T-helper 2 cell treated with Interferon-gamma antibody and Interleukin-4, amounts not matched to agents 100 ng/mL and 5 ng/mL, for 36 hours (primary cell): ENCODE measurements around the gene MYO3B. TPM values are rescaled to one million over a fixed set of nuclear protein-coding genes. Genes with fewer than 3 reads are reported as not detected.

Experiments
- intact Hi-C: fragments of 100-400 bp; cut with micrococcal nuclease; formaldehyde crosslinking; loops from one replicate; pipeline ENCODE4 v1.15.1; 2023
- total RNA-seq: library from RNA; stranded (reverse); gene quantifications from 2 replicates; pipeline ENCODE4 v1.2.3, GENCODE V29; 2022

Gene MYO3B
- total RNA-seq, 1 donor from 2014 or later: 1.2 TPM

GRCh38 chr2:170301626-170302025, 123.7 kb downstream of the MYO3B start:
- intact Hi-C loops: no loop called here

- intact Hi-C loops: no loop called here
Observed at GRCh38 chr2:170305711-170306110, 127.8 kb downstream of the MYO3B start.

- intact Hi-C loops: no loop called here
Observed at GRCh38 chr2:170306293-170306873, 128.4 kb downstream of the MYO3B start.

- intact Hi-C loops: no loop called here
Observed at GRCh38 chr2:170307052-170307451, 129.1 kb downstream of the MYO3B start.

GRCh38 chr2:170307555-170308351, 129.8 kb downstream of the MYO3B start:
- intact Hi-C loops: no loop called here

GRCh38 chr2:170310876-170311502, 133.0 kb downstream of the MYO3B start:
- intact Hi-C loops: no loop called here

- intact Hi-C loops: no loop called here
Observed at GRCh38 chr2:170313347-170313991, 135.5 kb downstream of the MYO3B start.

- intact Hi-C loops: no loop called here
Observed at GRCh38 chr2:170313992-170314348, 136.0 kb downstream of the MYO3B start.

- intact Hi-C loops: no loop called here
Observed at GRCh38 chr2:170314744-170315447, 136.9 kb downstream of the MYO3B start.

- intact Hi-C loops: loop anchor here (10.0 kb wide), 2 partner anchors 344 to 394 kb away; partner anchors contain the start of gene SP5
Observed at GRCh38 chr2:170320948-170321347, 143.0 kb downstream of the MYO3B start.

- intact Hi-C loops: loop anchor here (10.0 kb wide), 2 partner anchors 343 to 393 kb away; partner anchors contain the start of gene SP5
Observed at GRCh38 chr2:170321526-170321925, 143.6 kb downstream of the MYO3B start.

- intact Hi-C loops: loop anchor here (10.0 kb wide), 2 partner anchors 343 to 393 kb away; partner anchors contain the start of gene SP5
Observed at GRCh38 chr2:170322140-170322766, 144.3 kb downstream of the MYO3B start.

- intact Hi-C loops: loop anchor here (1.0 to 10.0 kb wide), 6 partner anchors 38 to 550 kb away; partner anchors contain the start of gene SP5
Observed at GRCh38 chr2:170323743-170324142, 145.8 kb downstream of the MYO3B start.

- intact Hi-C loops: loop anchor here (1.0 to 10.0 kb wide), 6 partner anchors 37 to 549 kb away; partner anchors contain the start of gene SP5
Observed at GRCh38 chr2:170324640-170325046, 146.7 kb downstream of the MYO3B start.

- intact Hi-C loops: no loop called here
Observed at GRCh38 chr2:170330881-170331280, 152.9 kb downstream of the MYO3B start.

- intact Hi-C loops: no loop called here
Observed at GRCh38 chr2:170332676-170333402, 154.9 kb downstream of the MYO3B start.

- intact Hi-C loops: no loop called here
Observed at GRCh38 chr2:170335351-170335750, 157.4 kb downstream of the MYO3B start.

GRCh38 chr2:170336408-170336807, 158.5 kb downstream of the MYO3B start:
- intact Hi-C loops: no loop called here

- intact Hi-C loops: no loop called here
Observed at GRCh38 chr2:170336916-170337315, 159.0 kb downstream of the MYO3B start.

- intact Hi-C loops: no loop called here
Observed at GRCh38 chr2:170339322-170339721, 161.4 kb downstream of the MYO3B start.
